ENCODE results near the gene FOXJ3.

FOXJ3 gene

GRCh38 chr1:42250164-42250563, 84.9 kb downstream of the FOXJ3 start:
- H3K4me3 ChIP-seq (replicated peaks in 1 of 2; ENCODE audit: low read depth in 2 of 2, low read length in 2 of 2): no peak overlapping the region
- TF ChIP-seq, protein P1, sequence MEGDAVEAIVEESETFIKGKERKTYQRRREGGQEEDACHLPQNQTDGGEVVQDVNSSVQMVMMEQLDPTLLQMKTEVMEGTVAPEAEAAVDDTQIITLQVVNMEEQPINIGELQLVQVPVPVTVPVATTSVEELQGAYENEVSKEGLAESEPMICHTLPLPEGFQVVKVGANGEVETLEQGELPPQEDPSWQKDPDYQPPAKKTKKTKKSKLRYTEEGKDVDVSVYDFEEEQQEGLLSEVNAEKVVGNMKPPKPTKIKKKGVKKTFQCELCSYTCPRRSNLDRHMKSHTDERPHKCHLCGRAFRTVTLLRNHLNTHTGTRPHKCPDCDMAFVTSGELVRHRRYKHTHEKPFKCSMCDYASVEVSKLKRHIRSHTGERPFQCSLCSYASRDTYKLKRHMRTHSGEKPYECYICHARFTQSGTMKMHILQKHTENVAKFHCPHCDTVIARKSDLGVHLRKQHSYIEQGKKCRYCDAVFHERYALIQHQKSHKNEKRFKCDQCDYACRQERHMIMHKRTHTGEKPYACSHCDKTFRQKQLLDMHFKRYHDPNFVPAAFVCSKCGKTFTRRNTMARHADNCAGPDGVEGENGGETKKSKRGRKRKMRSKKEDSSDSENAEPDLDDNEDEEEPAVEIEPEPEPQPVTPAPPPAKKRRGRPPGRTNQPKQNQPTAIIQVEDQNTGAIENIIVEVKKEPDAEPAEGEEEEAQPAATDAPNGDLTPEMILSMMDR (IDR thresholded peaks at IDR 0.05; ENCODE audit: low read depth, low read length): no peak
- DNase-seq (ENCODE audit: low read depth in 2 of 2): no peak

DNA sequence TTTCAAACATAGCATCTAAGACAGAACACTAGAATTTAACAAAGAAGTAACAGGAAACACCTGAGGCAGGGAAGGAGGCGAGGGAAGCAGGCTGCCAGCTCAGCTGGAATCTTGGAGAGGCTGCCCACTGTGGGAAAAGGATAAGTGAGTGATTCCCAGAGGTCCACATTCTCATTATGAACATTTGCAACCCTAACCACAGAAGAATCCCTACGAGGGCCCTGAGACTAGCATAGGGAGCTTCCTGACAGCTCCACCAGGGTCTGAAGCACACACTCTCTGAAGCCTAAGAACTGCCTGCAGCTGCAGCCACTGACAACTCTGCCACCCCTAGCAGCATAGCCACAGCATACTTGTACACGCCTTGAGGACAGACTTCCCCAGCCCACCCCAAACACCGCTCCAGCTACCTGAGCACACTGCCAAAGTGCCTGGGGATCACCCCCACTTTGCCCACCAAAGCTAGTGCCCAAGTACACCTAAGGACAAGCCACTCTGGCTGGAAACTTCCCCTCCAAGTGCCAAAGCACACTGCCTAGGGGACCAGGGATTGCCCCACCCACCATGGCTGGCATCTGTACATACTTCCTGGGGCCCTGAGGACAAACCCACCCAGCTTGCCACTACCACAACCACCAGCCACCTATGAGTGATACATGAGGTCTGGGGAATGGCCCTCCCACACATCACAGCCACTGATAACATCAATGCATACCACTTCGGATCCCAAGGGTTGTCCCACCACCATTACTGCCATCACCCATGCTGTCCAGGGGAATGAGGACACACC, 93.9 kb downstream of the FOXJ3 start:
- no peak overlapping the region for H3K4me3 ChIP-seq (replicated peaks in 1 of 2; ENCODE audit: low read depth in 2 of 2, low read length in 2 of 2)
- peak; percentile 47 to 52 for DNase-seq (ENCODE audit: low read depth in 2 of 2)
- TF ChIP-seq, protein P1 (IDR thresholded peaks at IDR 0.05; ENCODE audit: low read depth, low read length): no peak

- H3K4me3 ChIP-seq (replicated peaks in 1 of 2; ENCODE audit: low read depth in 2 of 2, low read length in 2 of 2): no peak overlapping the region
- TF ChIP-seq, protein P1 (IDR thresholded peaks at IDR 0.05; ENCODE audit: low read depth, low read length): no peak
- no peak for DNase-seq (ENCODE audit: low read depth in 2 of 2)
Measured at GRCh38 chr1:42239555-42239954, 95.5 kb downstream of the FOXJ3 start.

- DNase-seq (ENCODE audit: low read depth in 2 of 2): no peak
- TF ChIP-seq, protein P1 (IDR thresholded peaks at IDR 0.05; ENCODE audit: low read depth, low read length): no peak
- H3K4me3 ChIP-seq (replicated peaks in 1 of 2; ENCODE audit: low read depth in 2 of 2, low read length in 2 of 2): no peak overlapping the region
Measured at GRCh38 chr1:42239041-42239440, 96.0 kb downstream of the FOXJ3 start.

- DNase-seq (ENCODE audit: low read depth in 2 of 2): no peak
- no peak overlapping the region for H3K4me3 ChIP-seq (replicated peaks in 1 of 2; ENCODE audit: low read depth in 2 of 2, low read length in 2 of 2)
- TF ChIP-seq, protein P1 (IDR thresholded peaks at IDR 0.05; ENCODE audit: low read depth, low read length): no peak
Measured at GRCh38 chr1:42231253-42231652, 103.8 kb downstream of the FOXJ3 start.

GRCh38 chr1:42228938-42229337, 106.1 kb downstream of the FOXJ3 start:
- no peak for DNase-seq (ENCODE audit: low read depth in 2 of 2)
- TF ChIP-seq, protein P1 (IDR thresholded peaks at IDR 0.05; ENCODE audit: low read depth, low read length): no peak
- no peak overlapping the region for H3K4me3 ChIP-seq (replicated peaks in 1 of 2; ENCODE audit: low read depth in 2 of 2, low read length in 2 of 2)

DNA sequence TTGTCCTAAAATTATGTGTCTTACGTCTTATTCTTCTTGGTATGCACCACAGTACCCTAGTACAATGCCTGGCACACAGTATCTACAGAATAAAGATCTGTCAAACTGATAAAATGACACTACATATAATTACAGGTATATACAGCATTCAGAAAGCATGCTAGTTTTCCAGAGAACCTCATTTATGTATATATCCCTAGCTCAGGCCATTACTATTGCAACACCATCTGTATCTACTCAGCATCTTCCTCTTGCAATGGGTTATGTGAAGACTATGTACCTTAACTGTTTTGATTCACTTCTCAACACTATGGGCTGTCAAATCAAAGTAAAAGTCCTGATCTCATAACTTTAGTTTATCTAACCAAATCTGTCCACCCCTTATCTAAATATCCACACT, 112.0 kb downstream of the FOXJ3 start:
- TF ChIP-seq, protein P1 (IDR thresholded peaks at IDR 0.05; ENCODE audit: low read depth, low read length): no peak
- H3K4me3 ChIP-seq (replicated peaks in 1 of 2; ENCODE audit: low read depth in 2 of 2, low read length in 2 of 2): no peak overlapping the region
- DNase-seq (ENCODE audit: low read depth in 2 of 2): no peak
